Endothelial cell of umbilical vein (primary cell): ENCODE measurements around the gene ZNF768. TPM values are rescaled to one million over a fixed set of nuclear protein-coding genes. Genes with fewer than 3 reads are reported as not detected.

Experiments used
- BruUV-seq: library from RNA; stranded (reverse); fragments of 400-500 nt; replicated peaks from 2 replicates; lab custom pipeline; 2021; lab: Mats Ljungman, UMichigan
- CTCF ChIA-PET: fragments of 300-600, 350-600 bp; sonication (Branson Sonifier 250); formaldehyde crosslinking; loops from one replicate; lab custom pipeline; 2021; ENCODE audit warnings: antibody characterized with exemption, inconsistent platforms; lab: Charles Lee
- POLR2A ChIA-PET: fragments of 300-600, 350-600 bp; sonication (Branson Sonifier 250); formaldehyde crosslinking; loops from one replicate; lab custom pipeline; 2021; ENCODE audit warnings: antibody characterized with exemption, inconsistent platforms; lab: Charles Lee
- DNase-seq: peaks from one replicate; pipeline ENCODE4 v3.0.0-alpha.2; 2011; ENCODE audit warnings: low read depth, low spot score
- FAIRE-seq: peaks from 2 replicates; lab custom pipeline; 2011; peaks lifted over from hg19 to GRCh38; lab: Jason Lieb, UNC
- H2AFZ ChIP-seq: 2 replicates; pipeline ENCODE4 v1.6.0; 2012; ENCODE audit warnings: low read depth, low read length, control low read depth, inconsistent platforms
- H3K27ac ChIP-seq: 2 replicates; pipeline ENCODE4 v1.5.1; 2011; ENCODE audit warnings: low read depth, mild to moderate bottlenecking, control low read depth, low read length, moderate library complexity; ENCODE audit not compliant: insufficient read depth
- H3K27me3 ChIP-seq, 2 experiments: 2 replicates each; pipeline versions ENCODE4 v1.6.0 to v1.6.1; 2011; ENCODE audit warnings: low read length in 2 of 2, mixed read lengths in 1 of 2; ENCODE audit not compliant: control insufficient read depth in 2 of 2, insufficient read depth in 2 of 2
- H3K36me3 ChIP-seq, 2 experiments: 2 replicates in 1 of 2; 3 replicates in 1 of 2; pipeline ENCODE4 v1.5.1; 2011; ENCODE audit warnings: low read length in 2 of 2, mild to moderate bottlenecking in 1 of 2, moderate library complexity in 1 of 2; ENCODE audit not compliant: control insufficient read depth in 2 of 2, insufficient read depth in 2 of 2; ENCODE audit errors: extremely low read depth in 1 of 2
- H3K4me1 ChIP-seq: 3 replicates; pipeline ENCODE4 v1.5.1; 2011; ENCODE audit warnings: mild to moderate bottlenecking, low read length; ENCODE audit not compliant: control insufficient read depth, insufficient read depth; ENCODE audit errors: extremely low read depth
- H3K4me2 ChIP-seq: 2 replicates; pipeline ENCODE4 v1.6.1; 2011; ENCODE audit warnings: low read length, control low read depth, mixed read lengths; ENCODE audit not compliant: insufficient read depth
- H3K4me3 ChIP-seq, 3 experiments: fragments of 200-600 bp in 1 of 3; sonication (generic), shearing (Covaris generic) in 1 of 3; replicated peaks in 1 of 3; 2 replicates each; pipeline ENCODE4 v1.5.1; 2011 to 2016; ENCODE audit warnings: control low read depth in 3 of 3, low read length in 3 of 3, mild to moderate bottlenecking in 2 of 3, inconsistent platforms in 1 of 3, low read depth in 1 of 3, moderate library complexity in 1 of 3; ENCODE audit not compliant: insufficient read depth in 1 of 3
- H3K79me2 ChIP-seq: 2 replicates; pipeline ENCODE4 v1.6.0; 2012; ENCODE audit warnings: low read length, inconsistent platforms; ENCODE audit not compliant: control insufficient read depth, insufficient read depth
- H3K9ac ChIP-seq: replicated peaks from 2 replicates; pipeline ENCODE3; 2011; ENCODE audit warnings: low read length, control low read depth; ENCODE audit not compliant: insufficient read depth; ENCODE audit errors: extremely low read depth
- H3K9me1 ChIP-seq: replicated peaks from 3 replicates; pipeline ENCODE4 v1.6.0; 2011; ENCODE audit warnings: mild to moderate bottlenecking, low read length; ENCODE audit not compliant: control insufficient read depth, insufficient read depth; ENCODE audit errors: extremely low read depth
- H3K9me3 ChIP-seq: replicated peaks from 2 replicates; pipeline ENCODE4 v1.5.1; 2012; ENCODE audit warnings: low read length, inconsistent platforms; ENCODE audit not compliant: control insufficient read depth, insufficient read depth
- H4K20me1 ChIP-seq: replicated peaks from 2 replicates; pipeline ENCODE3; 2011; ENCODE audit warnings: mild to moderate bottlenecking, low read length; ENCODE audit not compliant: control insufficient read depth, insufficient read depth; ENCODE audit errors: extremely low read depth
- CTCF ChIP-seq, 2 donors: IDR thresholded peaks; 1 replicate in 1 of 2; 2 replicates in 1 of 2; pipeline ENCODE4 v1.5.1; 2011; ENCODE audit warnings: low read length in 2 of 2, mild to moderate bottlenecking in 2 of 2, moderate library complexity in 2 of 2, control low read depth in 1 of 2, inconsistent platforms in 1 of 2, low read depth in 1 of 2; ENCODE audit not compliant: insufficient read depth in 1 of 2; ENCODE audit errors: extremely low read depth in 1 of 2
- EZH2 ChIP-seq: IDR thresholded peaks from 2 replicates; pipeline ENCODE4 v1.6.1; 2012; ENCODE audit warnings: borderline replicate concordance, low read depth, mild to moderate bottlenecking, moderate library complexity, low read length, inconsistent platforms; ENCODE audit not compliant: severe bottlenecking
- FOS ChIP-seq: IDR thresholded peaks from 2 replicates; pipeline ENCODE4 v1.6.1; 2011; ENCODE audit warnings: mild to moderate bottlenecking, low read length, moderate library complexity, borderline replicate concordance; ENCODE audit not compliant: insufficient read depth
- GATA2 ChIP-seq: IDR thresholded peaks from 2 replicates; pipeline ENCODE4 v1.7.0; 2011; ENCODE audit warnings: low read depth, mild to moderate bottlenecking, moderate library complexity, mixed read lengths, low read length; ENCODE audit not compliant: insufficient read length, insufficient read depth
- JUN ChIP-seq: IDR thresholded peaks from 2 replicates; pipeline ENCODE4 v1.6.1; 2011; ENCODE audit warnings: borderline replicate concordance, low read depth; ENCODE audit not compliant: insufficient read length, insufficient read depth
- MAX ChIP-seq: IDR thresholded peaks from 2 replicates; pipeline ENCODE4 v1.6.1; 2011; ENCODE audit not compliant: insufficient read depth, insufficient read length
- MYC ChIP-seq: IDR thresholded peaks from one replicate; pipeline ENCODE4 v1.6.1; 2011; ENCODE audit warnings: mild to moderate bottlenecking, low read depth, low read length
- POLR2A ChIP-seq: IDR thresholded peaks from 2 replicates; pipeline ENCODE4 v1.6.1; 2012; ENCODE audit warnings: low read depth, mild to moderate bottlenecking, control low read depth, low read length
- POLR2AphosphoS5 ChIP-seq: IDR thresholded peaks from 2 replicates; pipeline ENCODE4 v1.6.1; 2012; ENCODE audit warnings: low read depth, mild to moderate bottlenecking, control low read depth, low read length, moderate library complexity; ENCODE audit not compliant: insufficient read depth
- dilution Hi-C: fragments of 300-500 bp; cut with MboI; formaldehyde crosslinking; loops from one replicate; pipeline ENCODE4 v1.15.0; 2019; ENCODE audit warnings: low sequenced_read_pairs; ENCODE audit not compliant: extremely low pct_ligation_motif_present
- intact Hi-C: fragments of 100-400 bp; cut with micrococcal nuclease; formaldehyde crosslinking; loops from one replicate; pipeline ENCODE4 v1.10.0; 2022
- polyA plus RNA-seq, 4 experiments: library from polyadenylated mRNA; depleted of rRNA in 3 of 4; stranded (reverse) in 3 of 4; unstranded in 1 of 4; fragments of >200 nt; gene quantifications; 2 replicates each; pipeline versions ENCODE4 v1.2.1 to v1.2.3, GENCODE V29; 2011 to 2012; ENCODE audit warnings: missing spikeins in 1 of 4
- total RNA-seq: library from RNA; stranded (reverse); gene quantifications from 2 replicates; pipeline ENCODE4 v1.2.3, GENCODE V29; 2021

Gene ZNF768
- total and polyA plus RNA-seq, 2 donors (not counting 3 experiments of a cell fraction or from before 2014, with no cell fraction given): 24.2 to 24.7 TPM

- intact Hi-C loops (loop anchor here (5.0 kb wide), 1 partner anchor 47 kb away; the partner anchor contains the start of gene SEPHS2), dilution Hi-C loops (no loop called here)
- no peaks in the 10 kb centered on the region for H3K79me2 ChIP-seq
- FAIRE-seq: no peak
- DNase-seq: no peak
- no peaks in the 10 kb centered on the region for H3K9me3 ChIP-seq
- H3K9me1 ChIP-seq: no peaks in the 10 kb centered on the region
- H4K20me1 ChIP-seq: no peaks in the 10 kb centered on the region
- no TSS peak for BruUV-seq
- CTCF ChIA-PET: interaction anchor here (1.1 kb wide), 1 partner anchor 121 kb away, joined by 3 read pairs; no protein-coding TSS in a partner anchor
- H2AFZ ChIP-seq: no peak overlapping the region
- no peaks in the 10 kb centered on the region for H3K36me3 ChIP-seq
- no peak overlapping the region for H3K27ac ChIP-seq
- no peak for TF ChIP-seq MAX
- TF ChIP-seq POLR2AphosphoS5: no peak
- no peak for TF ChIP-seq POLR2A
- TF ChIP-seq FOS: no peak
- TF ChIP-seq GATA2: no peak
- H3K27me3 ChIP-seq: no peaks in the 10 kb centered on the region
- no peak overlapping the region for H3K9ac ChIP-seq
- no peak overlapping the region for H3K4me2 ChIP-seq
- H3K4me1 ChIP-seq: peaks cover 9% of the 10 kb centered on the region
- H3K4me3 ChIP-seq: no peak overlapping the region
- POLR2A ChIA-PET: no interaction called here
Observed at GRCh38 chr16:30493941-30494488, 32.4 kb downstream of the ZNF768 start.

GRCh38 chr16:30491744-30492308 is 34.5 kb downstream of the ZNF768 start:
- TF ChIP-seq MYC (no peak), CTCF (IDR thresholded peaks at IDR 0.05; ENCODE audit: extremely low read depth in 1 of 2, insufficient read depth in 1 of 2, low read depth in 1 of 2, low read length in 2 of 2) (no peak), GATA2 (peak; percentile 57), MAX (peak; percentile 6), FOS (peak; percentile 89), POLR2A (no peak), POLR2AphosphoS5 (peak; percentile 45), JUN (peak; percentile 81), EZH2 (no peak)
- Histone ChIP-seq H3K9ac (no peak overlapping the region), H3K4me2 (peak overlapping the region; percentile 31), H3K4me1 (peaks cover 9% of the 10 kb centered on the region), H3K79me2 (no peaks in the 10 kb centered on the region), H3K36me3 (no peaks in the 10 kb centered on the region), H3K9me1 (no peaks in the 10 kb centered on the region), H2AFZ (no peak overlapping the region), H4K20me1 (no peaks in the 10 kb centered on the region), H3K27ac (no peak overlapping the region), H3K27me3 (no peaks in the 10 kb centered on the region), H3K9me3 (no peaks in the 10 kb centered on the region), H3K4me3 (no peak overlapping the region)
- POLR2A ChIA-PET: no interaction called here
- CTCF ChIA-PET: interaction anchor here (0.9 to 1.3 kb wide), 5 partner anchors 13 to 106 kb away, joined by 3 to 7 read pairs (median 4); no protein-coding TSS in a partner anchor
- FAIRE-seq: peak; percentile 95
- peak; percentile 74 for DNase-seq
- intact Hi-C loops (loop anchor here (5.0 kb wide), 1 partner anchor 45 kb away; the partner anchor contains the start of gene SEPHS2), dilution Hi-C loops (no loop called here)
- no TSS peak for BruUV-seq
